Measurements from ENCODE around the gene CADPS.

CADPS gene

GRCh38 chr3:62874711-62875557 is at the start of gene CADPS:
Gene CADPS, minus strand, starts transcription at chr3:62875416. Its CDS starts 387 bp downstream, at chr3:62875029.
- DNase-seq = no peak

DNA sequence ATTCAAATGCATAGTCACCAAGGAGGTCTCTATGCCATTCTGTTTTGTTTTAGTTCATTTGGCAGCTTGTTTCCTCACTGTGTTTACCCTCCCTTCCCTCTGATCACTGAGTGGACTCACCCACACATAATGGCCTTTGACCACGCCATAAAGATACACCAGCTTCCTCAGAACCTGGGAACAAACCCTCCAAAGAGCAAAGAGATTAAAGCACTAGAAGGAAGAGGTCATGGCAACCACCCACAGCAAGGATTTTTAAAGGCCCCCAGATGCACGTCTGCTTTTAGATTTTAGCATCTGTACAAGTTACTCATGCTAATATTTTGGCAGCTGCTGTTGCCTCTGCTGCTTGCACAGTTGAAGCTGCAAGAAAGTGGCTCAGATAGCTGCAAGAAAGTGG is 47.9 kb upstream of the CADPS start:
- no peak for DNase-seq

GRCh38 chr3:62922326-62922725 is 47.1 kb upstream of the CADPS start:
- DNase-seq = no peak

DNA sequence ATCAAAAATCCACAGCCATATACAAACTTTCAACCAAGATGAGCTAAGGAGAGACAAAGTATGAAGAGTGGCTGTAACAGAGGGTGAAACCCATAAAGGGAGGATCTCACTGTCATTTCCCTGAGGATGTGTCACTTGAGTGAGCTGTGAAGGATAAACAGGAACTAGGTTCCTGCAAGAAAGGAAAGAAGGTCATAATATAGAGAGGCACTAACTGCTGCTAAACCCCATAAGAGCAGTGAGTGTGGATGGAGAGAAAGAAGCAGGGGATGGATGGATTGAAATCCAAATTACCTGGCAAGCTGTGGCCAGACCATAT is 45.2 kb upstream of the CADPS start:
- no peak for DNase-seq

DNA sequence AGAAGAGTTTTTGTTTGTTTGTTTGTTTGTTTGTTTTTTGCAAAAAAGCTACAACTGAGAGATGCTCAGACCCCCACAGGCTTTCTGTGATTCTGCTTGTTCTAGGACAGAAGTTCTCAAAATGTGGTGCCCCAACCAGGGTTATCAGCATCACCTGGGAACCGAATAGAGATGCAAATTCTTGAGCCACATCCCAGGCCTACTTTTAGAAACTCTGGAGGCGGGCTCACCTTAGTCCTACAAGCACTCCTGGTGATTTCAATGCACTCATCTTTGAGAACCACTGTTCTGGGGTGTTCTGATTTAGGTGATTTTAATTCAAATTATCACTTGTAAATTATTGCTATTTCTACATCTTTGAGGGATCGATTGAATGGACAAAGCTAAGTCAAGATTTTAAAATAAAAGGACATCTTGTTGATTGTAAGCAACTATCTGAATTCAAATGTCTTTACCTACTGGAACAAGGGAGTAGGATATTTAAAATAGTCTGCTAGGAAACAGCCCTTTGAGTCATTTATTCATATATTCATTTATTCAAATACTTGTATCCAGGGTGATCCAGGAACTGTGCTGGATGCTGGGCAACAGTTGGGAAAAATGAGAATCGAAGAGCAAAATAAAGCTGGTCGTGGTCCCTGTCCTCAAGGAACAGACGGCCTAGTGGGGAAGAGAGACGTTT is 44.7 kb upstream of the CADPS start:
- no peak for DNase-seq

DNA sequence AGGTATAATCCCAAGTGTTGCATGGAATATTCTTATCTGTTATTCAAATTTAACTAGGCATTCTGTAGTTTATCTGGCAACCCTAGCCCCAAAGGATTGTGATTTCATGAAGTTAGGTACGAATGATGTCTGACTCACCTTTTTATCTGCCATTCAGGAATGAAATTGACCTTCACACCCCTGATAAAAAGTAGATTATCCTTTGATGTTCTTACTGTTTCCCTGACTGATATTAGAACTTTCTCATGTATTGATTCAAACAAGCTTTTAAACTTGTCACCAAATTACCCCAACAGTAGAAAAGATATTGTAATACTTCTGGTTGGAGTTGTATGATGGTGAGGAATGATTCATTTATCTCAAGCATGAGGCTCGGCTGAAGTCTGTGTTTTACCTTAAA is 43.6 kb upstream of the CADPS start:
- DNase-seq = no peak

GRCh38 chr3:62918131-62918530 is 42.9 kb upstream of the CADPS start:
- DNase-seq = no peak

DNA sequence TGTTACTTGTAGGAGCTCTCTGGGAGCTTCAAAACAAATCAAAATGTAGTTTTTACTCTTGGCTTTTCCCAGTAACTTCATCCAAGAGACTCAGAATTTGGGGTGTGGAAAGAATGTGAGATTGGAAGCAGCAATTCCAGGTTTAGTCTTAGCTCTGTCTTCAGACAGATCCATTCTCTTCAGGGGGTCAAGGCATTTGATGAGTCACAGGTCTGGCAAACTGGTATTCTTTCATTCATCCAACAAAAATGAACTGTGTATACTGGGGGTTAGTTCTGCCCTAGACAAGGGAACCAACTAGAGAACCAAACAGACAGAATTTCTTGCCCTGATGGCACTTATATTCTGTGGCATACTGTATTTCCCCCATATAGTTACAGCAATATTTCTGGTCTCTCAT is 36.3 kb upstream of the CADPS start:
- no peak for DNase-seq

DNA sequence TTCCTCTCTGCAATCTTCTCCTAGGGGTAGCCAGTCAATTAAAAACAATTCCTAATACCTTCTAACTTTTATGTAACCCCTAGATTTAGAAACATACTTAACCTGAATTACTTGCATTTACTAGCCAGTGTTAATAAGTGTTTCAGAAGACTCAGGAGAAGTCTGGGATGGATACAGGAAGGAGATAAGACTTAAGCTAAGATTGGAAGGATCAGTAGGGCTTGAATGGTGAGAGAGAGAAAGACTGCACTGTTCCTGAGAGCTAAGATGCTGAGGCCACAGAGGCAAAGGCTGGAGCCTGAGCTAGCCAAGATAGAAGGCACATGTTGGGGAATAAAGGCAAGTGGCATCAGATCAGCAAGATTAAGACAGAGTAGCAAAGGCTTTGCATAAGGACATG is 30.1 kb upstream of the CADPS start:
- DNase-seq = no peak

DNA sequence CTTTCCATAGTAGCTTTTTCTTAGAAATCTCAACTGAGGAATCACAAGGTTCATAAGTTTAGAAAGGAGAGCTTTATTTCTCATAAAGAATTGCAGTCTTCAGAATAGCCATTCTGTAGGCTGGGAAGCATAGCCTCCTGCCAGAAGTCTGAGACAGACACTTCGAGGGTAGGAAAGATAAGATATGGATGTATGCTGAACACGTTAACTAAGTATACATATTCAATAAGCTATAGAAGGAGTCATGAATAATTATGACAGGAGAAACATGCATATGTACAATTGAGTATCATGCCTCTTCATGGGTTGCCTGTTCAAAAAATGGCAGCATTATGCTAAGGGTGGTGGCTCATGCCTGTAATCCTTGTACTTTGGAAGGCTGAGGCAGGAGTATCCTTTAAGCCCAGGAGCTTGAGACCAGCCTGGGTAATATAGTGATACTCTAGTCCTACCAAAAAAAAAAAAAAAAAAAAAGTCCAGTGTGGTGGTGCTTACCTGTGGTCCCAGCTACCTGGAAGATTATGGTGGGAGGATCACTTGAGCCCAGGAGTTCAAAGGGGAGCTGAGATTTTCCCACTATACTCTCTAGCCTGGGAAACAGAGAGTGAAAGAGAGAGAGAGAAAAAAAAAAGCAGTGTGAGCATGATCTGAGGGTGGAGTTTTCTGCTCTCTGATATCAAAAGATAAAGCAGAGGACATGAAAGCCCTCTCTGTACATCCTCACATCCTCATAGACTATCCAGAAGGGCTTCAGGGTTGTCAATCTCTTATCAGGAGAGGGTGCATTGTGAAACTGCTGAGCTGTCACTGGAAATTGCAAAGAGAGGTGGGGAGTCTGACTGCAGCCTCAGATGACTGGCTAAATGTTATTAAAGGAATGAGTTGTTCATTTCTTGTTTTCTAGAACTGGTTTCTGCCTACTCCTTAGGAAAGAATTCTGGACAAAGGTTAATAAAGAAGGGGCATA is 23.6 kb upstream of the CADPS start:
- DNase-seq = no peak

DNA sequence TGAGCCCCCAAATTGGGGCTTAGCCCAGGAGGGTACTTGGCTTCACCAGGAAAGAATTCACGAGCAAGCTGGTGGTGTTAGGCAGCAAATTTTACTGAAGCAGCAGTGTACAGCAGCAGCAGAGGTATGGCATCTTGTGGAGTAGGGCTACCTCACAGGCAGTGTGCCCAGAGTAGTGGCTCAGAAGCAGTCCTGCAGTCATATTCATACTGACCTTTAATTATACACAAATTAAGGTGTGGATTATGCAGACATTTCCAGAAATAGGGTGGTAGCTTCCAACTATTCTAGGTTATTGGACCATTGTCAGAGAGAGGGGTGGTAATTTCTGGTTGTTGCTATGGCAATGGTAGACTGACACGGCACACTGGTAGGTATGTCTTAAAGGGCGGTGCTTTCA is 20.7 kb upstream of the CADPS start:
- no peak for DNase-seq

- no peak for DNase-seq
Observed at GRCh38 chr3:62892951-62893350, 17.7 kb upstream of the CADPS start.

GRCh38 chr3:62892045-62892444 is 16.8 kb upstream of the CADPS start:
- DNase-seq = no peak

DNA sequence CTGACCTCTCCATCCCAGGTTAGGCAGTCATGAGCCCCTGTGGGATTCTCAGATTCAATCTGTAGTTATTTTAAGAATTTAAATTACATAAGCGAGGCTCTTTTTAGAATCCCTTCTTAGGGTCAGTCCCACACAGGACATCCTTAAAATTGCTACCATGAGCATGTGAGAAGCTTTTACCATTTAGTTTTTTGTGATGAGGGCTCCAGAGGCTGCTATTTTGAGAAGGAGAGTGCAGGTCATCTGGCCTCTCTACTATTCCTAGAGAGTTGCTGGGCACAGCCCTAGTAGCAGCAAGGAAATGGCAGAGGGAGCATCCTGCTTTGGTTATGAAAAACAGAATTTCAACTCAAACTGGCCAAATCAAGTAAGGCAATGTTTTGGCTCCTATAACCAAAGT is 13.6 kb upstream of the CADPS start:
- DNase-seq = no peak

- no peak for DNase-seq
Observed at GRCh38 chr3:62888180-62888579, 13.0 kb upstream of the CADPS start.

- no peak for DNase-seq
Observed at GRCh38 chr3:62885136-62885535, 9.9 kb upstream of the CADPS start.

GRCh38 chr3:62884096-62884870 is 9.1 kb upstream of the CADPS start:
- DNase-seq = no peak

DNA sequence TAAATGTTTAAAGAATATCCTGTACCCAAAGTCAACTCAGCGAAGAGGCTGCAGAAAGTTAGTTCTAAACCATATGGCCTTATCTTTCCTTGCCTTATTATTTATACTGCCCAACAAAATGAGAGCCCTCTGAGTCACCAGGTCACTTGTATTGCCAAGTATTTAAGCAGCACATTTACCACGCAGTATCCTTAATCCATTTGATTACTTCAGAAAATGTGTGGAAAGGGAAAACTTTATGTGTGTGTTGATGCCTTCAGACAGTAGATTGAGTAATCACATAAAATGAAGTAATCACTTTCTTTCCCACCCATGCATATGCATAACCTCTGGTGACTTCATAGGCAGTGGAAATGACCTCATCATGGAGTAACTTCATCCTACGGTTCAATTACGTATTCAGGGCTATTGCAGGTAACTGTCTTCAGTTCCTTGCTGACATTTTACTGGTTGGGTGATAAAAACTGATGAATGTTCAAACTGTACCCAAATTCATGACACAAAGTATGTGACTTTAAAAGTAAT is 7.5 kb upstream of the CADPS start:
- DNase-seq = no peak

DNA sequence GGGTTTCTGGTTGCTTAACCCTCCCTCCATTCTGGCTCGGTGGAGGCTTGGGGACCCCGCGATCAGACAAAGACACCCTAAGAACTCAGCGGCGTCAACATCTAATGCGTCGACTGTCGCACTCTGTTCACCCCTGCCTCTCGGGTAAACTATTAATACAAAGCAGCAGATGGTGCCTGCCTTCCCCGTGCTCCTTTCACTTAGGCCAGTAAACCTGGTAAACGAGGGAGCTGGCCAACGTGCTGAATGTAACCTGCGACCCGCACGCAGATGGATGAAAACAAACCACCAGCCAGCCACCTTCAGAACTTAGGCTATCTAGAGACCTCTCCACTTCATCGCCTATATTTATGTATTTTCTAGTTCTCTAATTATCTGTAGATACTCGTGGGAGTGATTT is 848 bp upstream of the CADPS start:
- no peak for DNase-seq

GRCh38 chr3:62875558-62876002 is 364 bp upstream of the CADPS start:
- no peak for DNase-seq

DNA sequence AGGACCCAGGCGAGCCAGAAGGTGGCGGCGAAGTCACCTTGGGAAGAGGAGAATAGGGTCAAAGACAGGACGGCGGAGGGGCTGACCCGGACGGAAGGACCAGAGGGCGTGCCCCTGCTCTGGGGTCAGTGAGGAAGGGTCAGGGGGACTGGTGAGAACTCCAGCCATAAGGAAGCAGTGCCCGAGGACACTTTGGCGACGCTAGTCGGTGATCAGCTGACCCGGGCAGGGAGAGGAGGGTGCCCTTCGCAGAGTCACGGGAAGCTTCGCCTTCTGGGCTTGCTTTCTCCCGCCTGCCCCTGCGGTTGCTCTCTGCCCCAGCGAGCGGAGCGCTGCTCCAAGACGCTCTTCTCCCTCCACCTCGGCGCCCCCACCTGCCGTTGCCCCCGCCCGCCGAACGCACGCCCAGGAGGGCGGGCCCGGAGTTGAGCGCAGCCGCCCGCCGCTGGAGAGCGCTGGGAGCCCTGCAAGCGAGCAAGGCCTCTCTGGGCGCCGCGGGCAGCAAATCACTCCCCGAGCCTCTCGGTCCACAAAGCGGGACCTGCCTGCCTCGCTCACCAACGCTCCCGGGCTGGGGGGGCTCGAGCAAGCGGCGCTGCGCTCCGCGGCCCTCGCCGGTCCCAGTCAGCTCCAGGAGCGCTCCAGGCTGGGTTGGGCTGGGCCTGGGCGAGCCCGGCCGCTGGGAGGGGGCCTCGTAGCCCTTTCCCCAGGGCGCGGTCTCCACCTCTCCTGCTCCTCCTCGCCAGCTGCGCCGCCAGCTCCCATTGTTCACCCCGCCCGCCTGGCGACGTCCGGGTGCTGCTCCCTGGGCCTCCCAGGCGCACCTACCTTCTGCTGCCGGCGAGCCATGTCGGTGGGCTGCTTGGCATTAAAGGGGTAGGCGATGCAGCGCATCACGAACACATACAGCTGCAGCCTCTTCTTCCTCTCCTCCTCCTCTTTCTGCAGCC is 1.2 kb downstream of the CADPS start:
- DNase-seq = no peak
